HepG2 (cell line): ENCODE results near the gene XRCC3.

ENCODE experiments used
- ASH2L ChIP-seq: fragments of 300-600, 200-600 bp; sonication (generic); IDR thresholded peaks from 2 replicates; pipeline ENCODE4 v1.7.0; 2017; ENCODE audit warnings: low read depth, mild to moderate bottlenecking, moderate library complexity, mixed read lengths, low read length; ENCODE audit not compliant: insufficient read length
- HCFC1 ChIP-seq: fragments of 150-350 bp; IDR thresholded peaks from 2 replicates; pipeline ENCODE4 v1.6.1; 2014; ENCODE audit warnings: low read depth, low read length
- NCOA2 ChIP-seq: sonication (generic); formaldehyde crosslinking; IDR thresholded peaks from 2 replicates; pipeline ENCODE4 v1.8.0; 2022; ENCODE audit warnings: inconsistent platforms
- RBAK ChIP-seq: sonication (generic); formaldehyde crosslinking; IDR thresholded peaks from 2 replicates; pipeline ENCODE4 v1.5.1; 2020; ENCODE audit warnings: mild to moderate bottlenecking, missing genetic modification reagents
- ZFP36L2 ChIP-seq: sonication (generic); formaldehyde crosslinking; IDR thresholded peaks from 2 replicates; pipeline ENCODE4 v1.4.0; 2020; ENCODE audit warnings: missing genetic modification reagents
- TF ChIP-seq, protein P1 (sequence below): sonication (generic); formaldehyde crosslinking; IDR thresholded peaks from 2 replicates; pipeline ENCODE4 v1.5.0; 2020; ENCODE audit warnings: mild to moderate bottlenecking, missing genetic modification reagents, moderate library complexity
- TF ChIP-seq, protein P2 (sequence below): IDR thresholded peaks from 2 replicates; pipeline ENCODE4 v1.6.1; 2012; ENCODE audit warnings: inconsistent platforms

DNA sequence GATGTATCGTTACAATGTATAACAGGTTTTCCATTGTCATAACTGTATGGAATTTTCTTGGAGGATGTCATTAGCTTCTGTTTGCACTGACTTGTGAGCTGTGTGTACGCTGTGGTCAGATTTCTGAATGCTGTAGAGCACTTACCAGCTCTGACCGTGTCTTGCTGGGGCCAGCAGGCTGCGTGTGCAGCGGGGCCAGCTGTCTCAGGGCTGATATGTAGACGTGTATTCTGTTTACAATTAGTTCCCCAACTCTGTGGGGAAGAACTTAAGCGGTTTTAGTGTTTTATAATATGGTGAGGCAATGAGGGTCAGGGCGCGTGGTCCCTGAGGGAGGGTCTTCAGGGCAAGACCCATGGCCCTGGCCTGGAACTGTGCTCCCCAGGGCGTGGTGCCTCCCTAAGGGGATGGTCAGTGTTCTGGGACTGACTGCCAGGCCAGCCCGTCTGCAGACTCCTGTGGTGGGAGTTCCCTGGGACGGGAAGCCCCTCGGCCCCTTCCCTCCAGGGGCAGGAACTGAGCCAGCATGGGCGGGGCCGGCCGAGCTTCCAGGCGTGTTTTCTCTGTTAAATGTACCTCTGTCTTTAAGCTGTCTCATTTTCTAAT is 18.7 kb downstream of the XRCC3 start:
- TF ChIP-seq ASH2L (no peak), ZFP36L2 (no peak), HCFC1 (no peak), NCOA2 (CRISPR knock-in tag) (no peak), RBAK (CRISPR knock-in tag) (no peak)
- TF ChIP-seq, protein P1, sequence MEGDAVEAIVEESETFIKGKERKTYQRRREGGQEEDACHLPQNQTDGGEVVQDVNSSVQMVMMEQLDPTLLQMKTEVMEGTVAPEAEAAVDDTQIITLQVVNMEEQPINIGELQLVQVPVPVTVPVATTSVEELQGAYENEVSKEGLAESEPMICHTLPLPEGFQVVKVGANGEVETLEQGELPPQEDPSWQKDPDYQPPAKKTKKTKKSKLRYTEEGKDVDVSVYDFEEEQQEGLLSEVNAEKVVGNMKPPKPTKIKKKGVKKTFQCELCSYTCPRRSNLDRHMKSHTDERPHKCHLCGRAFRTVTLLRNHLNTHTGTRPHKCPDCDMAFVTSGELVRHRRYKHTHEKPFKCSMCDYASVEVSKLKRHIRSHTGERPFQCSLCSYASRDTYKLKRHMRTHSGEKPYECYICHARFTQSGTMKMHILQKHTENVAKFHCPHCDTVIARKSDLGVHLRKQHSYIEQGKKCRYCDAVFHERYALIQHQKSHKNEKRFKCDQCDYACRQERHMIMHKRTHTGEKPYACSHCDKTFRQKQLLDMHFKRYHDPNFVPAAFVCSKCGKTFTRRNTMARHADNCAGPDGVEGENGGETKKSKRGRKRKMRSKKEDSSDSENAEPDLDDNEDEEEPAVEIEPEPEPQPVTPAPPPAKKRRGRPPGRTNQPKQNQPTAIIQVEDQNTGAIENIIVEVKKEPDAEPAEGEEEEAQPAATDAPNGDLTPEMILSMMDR (CRISPR knock-in tag), result no peak
- TF ChIP-seq, protein P2, sequence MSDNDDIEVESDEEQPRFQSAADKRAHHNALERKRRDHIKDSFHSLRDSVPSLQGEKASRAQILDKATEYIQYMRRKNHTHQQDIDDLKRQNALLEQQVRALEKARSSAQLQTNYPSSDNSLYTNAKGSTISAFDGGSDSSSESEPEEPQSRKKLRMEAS, result no peak
